ENCODE measurements around the gene COL28A1. TPM values are rescaled to one million over a fixed set of nuclear protein-coding genes. Genes with fewer than 3 reads are reported as not detected.

Gene COL28A1
- polyA plus RNA-seq, 3 donors, result not detected

DNA sequence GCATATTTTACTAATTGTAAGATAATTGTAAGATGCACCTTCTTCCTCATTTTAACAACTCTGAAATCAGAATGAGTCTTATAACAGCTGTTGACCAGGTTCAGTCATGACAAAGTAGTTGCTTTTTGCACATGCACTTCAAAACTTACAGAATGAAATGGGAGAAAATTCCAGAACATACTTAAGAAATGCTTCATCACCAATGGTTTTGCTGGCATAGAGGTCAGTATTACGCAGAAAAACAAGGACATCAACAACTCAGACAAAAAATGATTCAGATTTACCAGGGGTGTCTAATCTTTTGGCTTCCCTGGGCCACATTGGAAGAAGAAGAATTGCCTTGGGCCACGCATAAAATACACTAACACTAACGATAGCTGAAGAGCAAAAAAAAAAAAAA lies 13.3 kb downstream of the COL28A1 start:
- TF ChIP-seq, protein P1, sequence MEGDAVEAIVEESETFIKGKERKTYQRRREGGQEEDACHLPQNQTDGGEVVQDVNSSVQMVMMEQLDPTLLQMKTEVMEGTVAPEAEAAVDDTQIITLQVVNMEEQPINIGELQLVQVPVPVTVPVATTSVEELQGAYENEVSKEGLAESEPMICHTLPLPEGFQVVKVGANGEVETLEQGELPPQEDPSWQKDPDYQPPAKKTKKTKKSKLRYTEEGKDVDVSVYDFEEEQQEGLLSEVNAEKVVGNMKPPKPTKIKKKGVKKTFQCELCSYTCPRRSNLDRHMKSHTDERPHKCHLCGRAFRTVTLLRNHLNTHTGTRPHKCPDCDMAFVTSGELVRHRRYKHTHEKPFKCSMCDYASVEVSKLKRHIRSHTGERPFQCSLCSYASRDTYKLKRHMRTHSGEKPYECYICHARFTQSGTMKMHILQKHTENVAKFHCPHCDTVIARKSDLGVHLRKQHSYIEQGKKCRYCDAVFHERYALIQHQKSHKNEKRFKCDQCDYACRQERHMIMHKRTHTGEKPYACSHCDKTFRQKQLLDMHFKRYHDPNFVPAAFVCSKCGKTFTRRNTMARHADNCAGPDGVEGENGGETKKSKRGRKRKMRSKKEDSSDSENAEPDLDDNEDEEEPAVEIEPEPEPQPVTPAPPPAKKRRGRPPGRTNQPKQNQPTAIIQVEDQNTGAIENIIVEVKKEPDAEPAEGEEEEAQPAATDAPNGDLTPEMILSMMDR (IDR thresholded peaks at IDR 0.05), result no peak
- Histone ChIP-seq H3K27me3 (ENCODE audit: control insufficient read depth in 2 of 2, insufficient read depth in 2 of 2, low read length in 2 of 2) (no peaks in the 10 kb centered on the region), H3K9me3 (replicated peaks in 1 of 2; ENCODE audit: control insufficient read depth in 1 of 2, insufficient read depth in 1 of 2, low read length in 2 of 2) (no peaks in the 10 kb centered on the region), H3K79me2 (ENCODE audit: insufficient read depth, low read length) (no peaks in the 10 kb centered on the region), H3K4me1 (ENCODE audit: control insufficient read depth in 1 of 2, insufficient read depth in 2 of 2, low read length in 2 of 2) (no peaks in the 10 kb centered on the region), H2AFZ (ENCODE audit: insufficient read depth, low read depth, low read length, poor library complexity, severe bottlenecking) (no peak overlapping the region), H3K36me3 (replicated peaks in 1 of 2; ENCODE audit: control insufficient read depth in 1 of 2, insufficient read depth in 2 of 2, low read length in 2 of 2) (no peaks in the 10 kb centered on the region), H3K4me3 (replicated peaks in 1 of 3; ENCODE audit: low read depth in 2 of 3, low read length in 3 of 3) (no peak overlapping the region), H3K9ac (ENCODE audit: insufficient read depth, low read length, poor library complexity, severe bottlenecking) (no peak overlapping the region), H3K4me2 (replicated peaks; ENCODE audit: extremely low read depth, low read length, poor library complexity, severe bottlenecking) (no peak overlapping the region), H3K27ac (ENCODE audit: low read depth in 1 of 2, low read length in 2 of 2) (no peak overlapping the region), H4K20me1 (ENCODE audit: insufficient read depth, low read length) (no peaks in the 10 kb centered on the region)
- DNase-seq, result no peak
- peaks cover 4% of the 10 kb centered on the region for H3K4me1 Mint-ChIP-seq
- intact Hi-C loops (cut with micrococcal nuclease), result no loop called here
- no peaks in the 10 kb centered on the region for H3K27me3 Mint-ChIP-seq (ENCODE audit: low read depth in 3 of 3)
- WGBS (ENCODE audit: insufficient coverage), result no CpG with 5 or more reads among the region's 3 CpGs
- H3K27ac Mint-ChIP-seq, result no peak overlapping the region
- no peaks in the 10 kb centered on the region for H3K36me3 Mint-ChIP-seq
- peaks cover 0 to 4% (median 0%) of the 10 kb centered on the region in 7 donors for H3K9me3 Mint-ChIP-seq
- no peak overlapping the region for H3K4me3 Mint-ChIP-seq

DNA sequence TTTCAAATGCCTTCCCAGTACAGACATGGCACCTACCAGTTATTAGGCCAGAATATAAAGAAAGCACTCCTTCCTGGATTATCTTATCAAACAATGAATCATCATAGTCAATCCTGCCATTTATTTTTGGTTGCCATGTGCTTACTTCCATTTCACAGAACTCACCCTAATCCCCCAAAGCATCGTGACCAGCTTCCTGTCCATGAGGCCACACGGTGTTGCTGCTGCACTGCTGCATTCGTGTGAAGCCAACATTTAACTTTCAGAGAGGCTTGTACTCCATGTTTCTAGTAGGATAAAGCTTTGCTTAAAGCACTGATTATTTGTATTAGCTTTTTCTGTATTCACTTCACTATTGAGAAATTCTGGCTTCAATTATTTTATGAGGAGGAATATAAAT lies 14.4 kb downstream of the COL28A1 start:
- no peak overlapping the region for H2AFZ ChIP-seq (ENCODE audit: insufficient read depth, low read depth, low read length, poor library complexity, severe bottlenecking)
- no peaks in the 10 kb centered on the region for H3K36me3 ChIP-seq (replicated peaks in 1 of 2; ENCODE audit: control insufficient read depth in 1 of 2, insufficient read depth in 2 of 2, low read length in 2 of 2)
- TF ChIP-seq, protein P1 (IDR thresholded peaks at IDR 0.05), result no peak
- H3K4me2 ChIP-seq (replicated peaks; ENCODE audit: extremely low read depth, low read length, poor library complexity, severe bottlenecking), result no peak overlapping the region
- H3K4me3 ChIP-seq (replicated peaks in 1 of 3; ENCODE audit: low read depth in 2 of 3, low read length in 3 of 3), result no peak overlapping the region
- Mint-ChIP-seq H3K27me3 (ENCODE audit: low read depth in 3 of 3) (no peaks in the 10 kb centered on the region), H3K9me3 (no peaks in the 10 kb centered on the region), H3K36me3 (no peaks in the 10 kb centered on the region), H3K4me3 (no peak overlapping the region), H3K4me1 (peaks cover 4% of the 10 kb centered on the region), H3K27ac (no peak overlapping the region)
- no peak for DNase-seq
- no peaks in the 10 kb centered on the region for H3K79me2 ChIP-seq (ENCODE audit: insufficient read depth, low read length)
- intact Hi-C loops (cut with micrococcal nuclease), result no loop called here
- no peaks in the 10 kb centered on the region for H3K27me3 ChIP-seq (ENCODE audit: control insufficient read depth in 2 of 2, insufficient read depth in 2 of 2, low read length in 2 of 2)
- no peaks in the 10 kb centered on the region for H3K9me3 ChIP-seq (replicated peaks in 1 of 2; ENCODE audit: control insufficient read depth in 1 of 2, insufficient read depth in 1 of 2, low read length in 2 of 2)
- WGBS (ENCODE audit: insufficient coverage), result no CpG with 5 or more reads among the region's 3 CpGs
- H4K20me1 ChIP-seq (ENCODE audit: insufficient read depth, low read length), result no peaks in the 10 kb centered on the region
- no peak overlapping the region for H3K27ac ChIP-seq (ENCODE audit: low read depth in 1 of 2, low read length in 2 of 2)
- no peak overlapping the region for H3K9ac ChIP-seq (ENCODE audit: insufficient read depth, low read length, poor library complexity, severe bottlenecking)
- H3K4me1 ChIP-seq (ENCODE audit: control insufficient read depth in 1 of 2, insufficient read depth in 2 of 2, low read length in 2 of 2), result no peaks in the 10 kb centered on the region
